Gastroesophageal sphincter (tissue), 4 donors: ENCODE data around the gene ABCA9. TPM values are rescaled to one million over a fixed set of nuclear protein-coding genes. Genes with fewer than 3 reads are reported as not detected.
"Not testable (repeated sequence)": the region's sequence is repeated elsewhere in the genome, so short reads cannot be mapped to it uniquely, and the experiment has no call there.

Source experiments
- ATAC-seq: fragments of 150-250 bp; one replicate; pipeline ENCODE4 v1.9.1; 2016; ENCODE audit warnings: mild to moderate bottlenecking, moderate library complexity
- H3K27ac ChIP-seq, 4 donors: fragments of 200-600 bp; sonication (generic) in 3 of 4; 1 replicate in 3 of 4; 2 replicates in 1 of 4; pipeline ENCODE4 v1.5.1; 2016 to 2019
- H3K27me3 ChIP-seq: fragments of 200-600 bp; sonication (generic); one replicate; pipeline ENCODE4 v1.5.1; 2019
- H3K36me3 ChIP-seq, 2 donors: fragments of 200-600 bp; sonication (generic); one replicate each; pipeline ENCODE4 v1.5.1; 2019; ENCODE audit warnings: control low read depth in 1 of 2
- H3K4me1 ChIP-seq, 3 donors: fragments of 200-600 bp; sonication (generic); 1 replicate in 2 of 3; 2 replicates in 1 of 3; pipeline ENCODE4 v1.5.1; 2016 to 2019; ENCODE audit warnings: control low read depth in 2 of 3
- H3K4me3 ChIP-seq, 2 donors: fragments of 200-600 bp; sonication (generic); one replicate each; pipeline ENCODE4 v1.5.1; 2019; ENCODE audit warnings: mild to moderate bottlenecking in 1 of 2, moderate library complexity in 1 of 2
- H3K9me3 ChIP-seq, 3 donors: fragments of 200-600 bp; sonication (generic); one replicate each; pipeline ENCODE4 v1.5.1; 2017 to 2019; ENCODE audit warnings: control low read depth in 2 of 3
- EP300 ChIP-seq: sonication (generic); formaldehyde crosslinking; IDR thresholded peaks from one replicate; pipeline ENCODE4 v1.6.1; 2017; ENCODE audit warnings: antibody characterized with exemption, mild to moderate bottlenecking
- POLR2A ChIP-seq, 2 donors: fragments of 450-650 bp; IDR thresholded peaks; one replicate each; pipeline ENCODE4 v1.6.1; 2017; ENCODE audit warnings: antibody characterized with exemption in 2 of 2, mild to moderate bottlenecking in 2 of 2, moderate library complexity in 1 of 2
- POLR2AphosphoS5 ChIP-seq: sonication (generic); formaldehyde crosslinking; IDR thresholded peaks from one replicate; pipeline ENCODE4 v1.6.1; 2017; ENCODE audit warnings: antibody characterized with exemption
- WGBS, 2 donors: methylation state at CpG; one replicate each; pipeline ENCODE4 v1.1.5; 2018; ENCODE audit warnings: low coverage in 1 of 2; 5-methylcytosine and 5-hydroxymethylcytosine counted together
- total RNA-seq, 4 donors: library from RNA; depleted of rRNA; stranded (reverse); fragments of >200 nt; gene quantifications; one replicate each; pipeline ENCODE4 v1.1.0, GENCODE V29; 2016
- TF ChIP-seq, protein P1 (sequence below), 4 experiments: fragments of 200-600 bp in 2 of 4; fragments of 450-650 bp in 2 of 4; sonication (generic) in 1 of 4; IDR thresholded peaks; one replicate each; pipeline ENCODE4 v1.5.1; 2017 to 2019; ENCODE audit warnings: antibody characterized with exemption in 4 of 4, mild to moderate bottlenecking in 2 of 4, moderate library complexity in 2 of 4

ABCA9 gene
- total RNA-seq, 4 donors from 2014 or later = 18.3 to 64.6 (median 26.5) TPM

GRCh38 chr17:69018022-69018615 is 42.6 kb downstream of the ABCA9 start:
- H3K4me1 ChIP-seq = no peaks in the 10 kb centered on the region
- peaks cover 0 to 31% of the 10 kb centered on the region in 2 donors for H3K36me3 ChIP-seq
- H3K4me3 ChIP-seq = no peak overlapping the region
- TF ChIP-seq, protein P1, sequence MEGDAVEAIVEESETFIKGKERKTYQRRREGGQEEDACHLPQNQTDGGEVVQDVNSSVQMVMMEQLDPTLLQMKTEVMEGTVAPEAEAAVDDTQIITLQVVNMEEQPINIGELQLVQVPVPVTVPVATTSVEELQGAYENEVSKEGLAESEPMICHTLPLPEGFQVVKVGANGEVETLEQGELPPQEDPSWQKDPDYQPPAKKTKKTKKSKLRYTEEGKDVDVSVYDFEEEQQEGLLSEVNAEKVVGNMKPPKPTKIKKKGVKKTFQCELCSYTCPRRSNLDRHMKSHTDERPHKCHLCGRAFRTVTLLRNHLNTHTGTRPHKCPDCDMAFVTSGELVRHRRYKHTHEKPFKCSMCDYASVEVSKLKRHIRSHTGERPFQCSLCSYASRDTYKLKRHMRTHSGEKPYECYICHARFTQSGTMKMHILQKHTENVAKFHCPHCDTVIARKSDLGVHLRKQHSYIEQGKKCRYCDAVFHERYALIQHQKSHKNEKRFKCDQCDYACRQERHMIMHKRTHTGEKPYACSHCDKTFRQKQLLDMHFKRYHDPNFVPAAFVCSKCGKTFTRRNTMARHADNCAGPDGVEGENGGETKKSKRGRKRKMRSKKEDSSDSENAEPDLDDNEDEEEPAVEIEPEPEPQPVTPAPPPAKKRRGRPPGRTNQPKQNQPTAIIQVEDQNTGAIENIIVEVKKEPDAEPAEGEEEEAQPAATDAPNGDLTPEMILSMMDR (IDR thresholded peaks at IDR 0.05) = no peak
- TF ChIP-seq POLR2A (IDR thresholded peaks at IDR 0.05) (no peak), EP300 (no peak), POLR2AphosphoS5 (no peak)
- 57 to 58% methylated on average over 3 of the region's 3 CpGs for WGBS, 2 donors
- ATAC-seq = no peak
- no peak overlapping the region for H3K27ac ChIP-seq
- no peaks in the 10 kb centered on the region for H3K9me3 ChIP-seq
- no peaks in the 10 kb centered on the region for H3K27me3 ChIP-seq

GRCh38 chr17:69015631-69016030 is 45.1 kb downstream of the ABCA9 start:
- no peaks in the 10 kb centered on the region for H3K27me3 ChIP-seq
- ATAC-seq = no peak
- peaks cover 0 to 38% of the 10 kb centered on the region in 2 donors for H3K36me3 ChIP-seq

GRCh38 chr17:69012895-69013805 is 47.6 kb downstream of the ABCA9 start:
- TF ChIP-seq, protein P1 (IDR thresholded peaks at IDR 0.05) = no peak
- TF ChIP-seq POLR2A (IDR thresholded peaks at IDR 0.05) = no peak
- TF ChIP-seq EP300 = no peak
- no peak for TF ChIP-seq POLR2AphosphoS5
- Histone ChIP-seq H3K36me3 (peaks cover 0 to 47% of the 10 kb centered on the region in 2 donors), H3K27ac (no peak overlapping the region), H3K27me3 (no peaks in the 10 kb centered on the region), H3K4me3 (no peak overlapping the region), H3K4me1 (no peaks in the 10 kb centered on the region), H3K9me3 (no peaks in the 10 kb centered on the region)
- 85 to 89% methylated on average over 3 to 4 of the region's 4 CpGs for WGBS, 2 donors
- ATAC-seq = no peak

More at GRCh38 chr17:69015631-69016030, 45.1 kb downstream of the ABCA9 start:
- TF ChIP-seq EP300 (no peak), POLR2A (IDR thresholded peaks at IDR 0.05) (no peak), POLR2AphosphoS5 (no peak)
- TF ChIP-seq, protein P1 (IDR thresholded peaks at IDR 0.05) = no peak
- 72 to 78% methylated on average over 1 to 2 of the region's 2 CpGs for WGBS, 2 donors
- Histone ChIP-seq H3K4me3 (no peak overlapping the region), H3K9me3 (no peaks in the 10 kb centered on the region), H3K4me1 (no peaks in the 10 kb centered on the region), H3K27ac (no peak overlapping the region)

- Histone ChIP-seq H3K27me3 (no peaks in the 10 kb centered on the region), H3K4me3 (no peak overlapping the region), H3K4me1 (no peaks in the 10 kb centered on the region), H3K27ac (no peak overlapping the region), H3K36me3 (peaks cover 0 to 42% of the 10 kb centered on the region in 2 donors), H3K9me3 (no peaks in the 10 kb centered on the region)
- WGBS, 2 donors = 61 to 80% methylated on average over 3 of the region's 3 CpGs
- TF ChIP-seq POLR2A (IDR thresholded peaks at IDR 0.05) (no peak), POLR2AphosphoS5 (no peak), EP300 (no peak)
- TF ChIP-seq, protein P1 (IDR thresholded peaks at IDR 0.05) = no peak
- ATAC-seq = no peak
Measured at GRCh38 chr17:69009930-69010329, 50.8 kb downstream of the ABCA9 start.

- H3K9me3 ChIP-seq, H3K27me3 ChIP-seq, H3K4me3 ChIP-seq, H3K27ac ChIP-seq, H3K4me1 ChIP-seq, ATAC-seq: not testable (repeated sequence)
- H3K36me3 ChIP-seq = peaks cover 0 to 20% of the 10 kb centered on the region in 2 donors
- 96 to 98% methylated on average over 4 to 6 of the region's 27 CpGs for WGBS, 2 donors
Measured at GRCh38 chr17:69004759-69005158, 56.0 kb downstream of the ABCA9 start.

- H3K4me1 ChIP-seq, H3K4me3 ChIP-seq, H3K27ac ChIP-seq, H3K27me3 ChIP-seq, H3K9me3 ChIP-seq, ATAC-seq, H3K36me3 ChIP-seq: not testable (repeated sequence)
- 100% methylated on average over 2 of the region's 3 CpGs; no CpG with 5 or more reads in 1 of the 2 donors for WGBS, 2 donors
Measured at GRCh38 chr17:68999743-69000142, 61.0 kb downstream of the ABCA9 start.
